GM19239 (cell line): ENCODE results near the gene GPR137B.

Source experiments
- DNase-seq: peaks from one replicate; pipeline ENCODE4 v3.0.0; 2011; ENCODE audit warnings: low spot score; ENCODE audit not compliant: insufficient read length
- FAIRE-seq: peaks from 2 replicates; lab custom pipeline; 2011; peaks lifted over from hg19 to GRCh38; lab: Jason Lieb, UNC

GPR137B gene

DNA sequence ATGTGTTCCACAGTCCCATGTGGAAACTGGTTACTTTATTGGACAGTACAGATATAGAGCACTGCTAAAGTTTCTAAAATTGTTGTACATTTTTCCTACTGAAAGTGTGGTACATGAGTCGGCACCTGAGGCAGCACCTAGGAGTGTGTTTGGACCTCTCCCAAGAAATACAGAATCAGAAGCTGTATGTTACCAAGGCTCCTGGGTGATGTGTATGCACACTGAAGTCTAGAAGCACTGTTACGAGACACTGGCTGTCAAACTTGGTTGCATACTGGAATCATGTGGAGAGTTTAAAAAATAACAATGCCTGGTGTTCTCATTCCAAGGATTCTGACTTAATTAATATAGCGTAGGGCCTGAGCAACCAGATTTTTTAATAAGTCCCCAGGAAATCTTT lies 92.8 kb downstream of the GPR137B start:
- DNase-seq (no peak), FAIRE-seq (no peak)

GRCh38 chr1:236239092-236239585 lies 96.8 kb downstream of the GPR137B start:
- DNase-seq (no peak), FAIRE-seq (no peak)

- no peak for FAIRE-seq
Observed at GRCh38 chr1:236240675-236241074, 98.3 kb downstream of the GPR137B start.

GRCh38 chr1:236242568-236242967 lies 100.2 kb downstream of the GPR137B start:
- FAIRE-seq (no peak), DNase-seq (no peak)

More at GRCh38 chr1:236240675-236241074, 98.3 kb downstream of the GPR137B start:
- DNase-seq, result no peak

- no peak for FAIRE-seq
Observed at GRCh38 chr1:236247286-236247685, 104.9 kb downstream of the GPR137B start.

DNA sequence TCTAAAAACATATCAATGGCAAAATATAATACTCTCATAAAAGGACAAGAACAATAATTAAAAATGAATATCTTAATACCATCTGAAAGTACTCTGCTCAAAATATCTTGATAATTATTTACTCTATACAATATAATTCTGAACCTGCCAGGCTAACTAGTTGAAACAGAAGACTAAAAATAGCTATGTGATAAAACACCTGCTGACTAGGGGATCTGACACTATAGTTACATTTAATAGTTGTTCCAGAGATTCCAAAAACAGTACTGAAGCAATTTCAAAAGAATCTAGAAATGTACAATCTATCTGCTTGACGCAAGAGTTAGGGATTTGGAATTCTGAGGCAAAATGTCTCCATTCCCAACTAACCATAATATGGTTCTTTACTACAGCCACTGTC lies 109.2 kb downstream of the GPR137B start:
- FAIRE-seq, result no peak
- no peak for DNase-seq

More at GRCh38 chr1:236247286-236247685, 104.9 kb downstream of the GPR137B start:
- no peak for DNase-seq

DNA sequence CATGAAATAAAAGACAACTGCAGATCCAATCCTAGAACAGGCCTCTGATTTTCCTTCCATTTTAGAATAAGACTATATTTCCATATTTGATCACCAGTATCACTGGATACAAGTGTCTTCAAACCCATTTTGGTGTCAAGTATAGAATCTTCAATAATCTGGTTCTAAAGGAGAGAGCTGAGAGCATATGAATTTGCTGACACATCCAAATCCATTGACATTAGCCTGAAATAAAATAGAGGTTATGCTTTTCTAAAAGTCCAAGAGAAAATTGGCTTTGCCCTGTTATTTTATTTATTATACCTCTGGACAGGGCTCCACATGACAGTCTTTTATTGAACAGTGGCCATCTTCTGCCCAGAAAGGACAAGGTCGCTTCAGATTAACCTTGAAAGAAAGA lies 110.8 kb downstream of the GPR137B start:
- FAIRE-seq (no peak), DNase-seq (no peak)

DNA sequence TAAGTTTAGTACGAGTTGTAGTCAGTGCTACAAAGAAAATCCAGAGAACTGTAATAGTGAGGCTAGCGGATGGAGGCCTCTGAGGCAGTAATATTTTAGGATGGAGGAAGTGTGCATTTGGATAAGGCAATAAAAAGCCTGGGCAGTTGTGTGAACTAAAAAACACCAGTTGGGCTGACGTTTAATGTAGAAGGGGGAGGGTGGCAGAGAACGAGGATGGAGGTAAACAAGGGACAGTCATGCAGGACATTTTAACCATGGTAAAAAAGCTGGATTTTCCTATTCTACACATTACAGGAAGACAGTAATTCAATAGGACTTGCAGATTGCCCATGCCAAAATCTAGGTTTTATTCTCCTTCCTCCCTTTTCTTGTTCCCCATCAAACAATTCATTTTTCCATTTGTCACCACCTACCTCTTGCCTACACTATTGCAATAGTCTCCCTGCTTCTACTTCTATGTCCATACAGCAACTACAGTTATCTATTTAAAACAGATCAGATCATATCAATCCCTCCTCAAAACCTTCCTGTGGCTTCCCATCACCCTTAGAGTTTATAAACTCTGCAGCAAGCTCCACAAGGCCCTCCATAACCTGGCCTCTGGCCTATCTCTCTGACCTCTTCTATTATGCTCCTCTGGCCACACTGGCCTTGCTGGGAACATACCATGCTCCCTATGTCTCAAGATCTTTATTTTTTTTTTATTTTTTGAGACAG lies 111.7 kb downstream of the GPR137B start:
- FAIRE-seq (no peak), DNase-seq (no peak)

- no peak for DNase-seq
- no peak for FAIRE-seq
Observed at GRCh38 chr1:236257216-236257615, 114.9 kb downstream of the GPR137B start.

DNA sequence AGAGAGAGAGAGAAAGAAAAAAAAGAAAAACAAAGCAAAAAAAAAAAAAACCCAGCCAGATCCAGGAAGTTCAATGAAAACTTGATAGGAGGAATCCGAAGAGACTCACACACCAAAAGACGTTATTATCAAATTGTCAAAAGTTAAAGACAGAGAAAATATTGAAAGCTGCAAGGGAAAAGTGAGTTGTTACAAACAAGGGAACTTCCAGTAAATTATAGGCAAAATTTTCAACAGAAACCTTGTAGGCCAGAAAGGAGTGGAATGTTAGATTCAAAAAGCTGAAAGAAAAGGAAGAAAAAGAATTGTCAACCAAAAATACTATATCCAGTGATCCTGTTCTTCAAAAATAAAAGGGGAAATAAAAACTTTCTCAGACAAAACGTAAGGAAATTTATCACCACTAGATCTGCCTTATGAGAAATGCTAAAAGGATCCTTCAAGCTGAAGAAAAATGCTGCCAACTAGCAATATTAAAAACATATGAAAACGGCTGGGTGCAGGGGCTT lies 115.8 kb downstream of the GPR137B start:
- FAIRE-seq, result no peak
- DNase-seq, result no peak
